GM12874 (cell line): ENCODE results near the gene TNNI3K.

ENCODE experiments used
- CTCF ChIP-seq: IDR thresholded peaks from 2 replicates; pipeline ENCODE4 v1.5.1; 2011; ENCODE audit warnings: low read depth, mild to moderate bottlenecking, control low read depth, low read length, moderate library complexity; ENCODE audit not compliant: insufficient read depth

Gene TNNI3K

GRCh38 chr1:74362691-74363090 lies 127.5 kb downstream of the TNNI3K start:
- TF ChIP-seq CTCF: no peak

- no peak for TF ChIP-seq CTCF
These were observed 128.0 kb downstream of the TNNI3K start for GRCh38 chr1:74363220-74363619.

- TF ChIP-seq CTCF: no peak
These were observed 132.1 kb downstream of the TNNI3K start for GRCh38 chr1:74367175-74367813.

GRCh38 chr1:74368335-74368734 lies 133.1 kb downstream of the TNNI3K start:
- TF ChIP-seq CTCF: no peak

- TF ChIP-seq CTCF: no peak
These were observed 140.2 kb downstream of the TNNI3K start for GRCh38 chr1:74375376-74375775.

GRCh38 chr1:74380252-74380651 lies 145.1 kb downstream of the TNNI3K start:
- TF ChIP-seq CTCF: no peak

GRCh38 chr1:74388855-74389254 lies 153.7 kb downstream of the TNNI3K start:
- TF ChIP-seq CTCF: no peak
